Retinal pigment epithelial cell (primary cell): ENCODE measurements around the gene GLT1D1.
A peak's percentile ranks its signal among the peaks of the same experiment; 100 is the strongest.

Experiments used
- DNase-seq: peaks from one replicate; pipeline ENCODE4 v3.0.0-alpha.2; 2010; ENCODE audit warnings: low read depth
- H3K4me3 ChIP-seq: 2 replicates; pipeline ENCODE4 v1.5.1; 2011; ENCODE audit warnings: mild to moderate bottlenecking, low read length, control low read depth, moderate library complexity
- CTCF ChIP-seq: conservative IDR thresholded peaks from 2 replicates; pipeline ENCODE4 v1.5.1; 2011; ENCODE audit warnings: low read depth, low read length, control low read depth, inconsistent platforms

GLT1D1 gene

GRCh38 chr12:128970110-128970509 is 116.8 kb downstream of the GLT1D1 start:
- no peak overlapping the region for H3K4me3 ChIP-seq
- no peak for TF ChIP-seq CTCF
- no peak for DNase-seq

GRCh38 chr12:128970941-128971340 is 117.7 kb downstream of the GLT1D1 start:
- H3K4me3 ChIP-seq: no peak overlapping the region
- DNase-seq: no peak
- TF ChIP-seq CTCF: no peak

- no peak overlapping the region for H3K4me3 ChIP-seq
- TF ChIP-seq CTCF: no peak
- DNase-seq: no peak
These were observed 118.5 kb downstream of the GLT1D1 start for GRCh38 chr12:128971802-128972201.

GRCh38 chr12:128973883-128974681 is 120.8 kb downstream of the GLT1D1 start:
- DNase-seq: no peak
- TF ChIP-seq CTCF: no peak
- H3K4me3 ChIP-seq: no peak overlapping the region

- H3K4me3 ChIP-seq: no peak overlapping the region
- no peak for DNase-seq
- no peak for TF ChIP-seq CTCF
These were observed 121.6 kb downstream of the GLT1D1 start for GRCh38 chr12:128974881-128975280.

GRCh38 chr12:128976120-128976738 is 123.0 kb downstream of the GLT1D1 start:
- DNase-seq: peak; percentile 5
- H3K4me3 ChIP-seq: no peak overlapping the region
- peak; percentile 52 for TF ChIP-seq CTCF

GRCh38 chr12:128977441-128977840 is 124.2 kb downstream of the GLT1D1 start:
- TF ChIP-seq CTCF: no peak
- no peak overlapping the region for H3K4me3 ChIP-seq
- DNase-seq: no peak
